Thyroid gland (tissue), 4 donors: ENCODE measurements around the gene ACAP2. TPM values are rescaled to one million over a fixed set of nuclear protein-coding genes. Genes with fewer than 3 reads are reported as not detected.
"Not testable (repeated sequence)": the region's sequence is repeated elsewhere in the genome, so short reads cannot be mapped to it uniquely, and the experiment has no call there.

Experiments
- DNase-seq, 2 donors: peaks; one replicate each; pipeline ENCODE4 v3.0.0-alpha.2; 2019
- H3K27ac ChIP-seq, 3 donors: fragments of 200-600 bp; sonication (generic); 1 replicate in 2 of 3; 2 replicates in 1 of 3; pipeline ENCODE4 v1.5.1; 2016 to 2019; ENCODE audit warnings: mild to moderate bottlenecking in 1 of 3, moderate library complexity in 1 of 3
- H3K27me3 ChIP-seq: fragments of 200-600 bp; sonication (generic); one replicate; pipeline ENCODE4 v1.5.1; 2019
- H3K36me3 ChIP-seq, 2 donors: fragments of 200-600 bp; sonication (generic); one replicate each; pipeline ENCODE4 v1.5.1; 2016 to 2019
- H3K4me1 ChIP-seq, 2 donors: fragments of 200-600 bp; sonication (generic); one replicate each; pipeline ENCODE4 v1.5.1; 2017 to 2019
- H3K4me3 ChIP-seq, 3 donors: fragments of 200-600 bp; sonication (generic); replicated peaks in 1 of 3; 1 replicate in 2 of 3; 2 replicates in 1 of 3; pipeline ENCODE4 v1.5.1; 2016; ENCODE audit warnings: mild to moderate bottlenecking in 1 of 3
- H3K9me3 ChIP-seq: fragments of 200-600 bp; sonication (generic); one replicate; pipeline ENCODE4 v1.5.1; 2017
- POLR2A ChIP-seq, 2 donors: fragments of 450-650 bp; IDR thresholded peaks; one replicate each; pipeline ENCODE4 v1.6.1; 2017; ENCODE audit warnings: antibody characterized with exemption in 2 of 2, mild to moderate bottlenecking in 2 of 2, moderate library complexity in 1 of 2
- WGBS, 2 donors: methylation state at CpG; one replicate each; pipeline ENCODE4 v1.1.5; 2017; 5-methylcytosine and 5-hydroxymethylcytosine counted together
- intact Hi-C: fragments of 100-400 bp; cut with DNase I; formaldehyde crosslinking; loops from one replicate; pipeline ENCODE4 v1.15.1; 2023
- total RNA-seq, 4 donors: library from RNA; depleted of rRNA; stranded (reverse); fragments of >200 nt; gene quantifications; one replicate each; pipeline ENCODE4 v1.2.3, GENCODE V29; 2016
- TF ChIP-seq, protein P1 (sequence below), 6 experiments: fragments of 200-600 bp in 3 of 6; fragments of 450-650 bp in 3 of 6; sonication (generic) in 3 of 6; IDR thresholded peaks; one replicate each; pipeline ENCODE4 v1.5.1; 2016 to 2019; ENCODE audit warnings: antibody characterized with exemption in 6 of 6, mild to moderate bottlenecking in 2 of 6, inconsistent platforms in 1 of 6, moderate library complexity in 1 of 6

Gene ACAP2
- total RNA-seq, 4 donors from 2014 or later = 61.7 to 685 (median 71.3) TPM

DNA sequence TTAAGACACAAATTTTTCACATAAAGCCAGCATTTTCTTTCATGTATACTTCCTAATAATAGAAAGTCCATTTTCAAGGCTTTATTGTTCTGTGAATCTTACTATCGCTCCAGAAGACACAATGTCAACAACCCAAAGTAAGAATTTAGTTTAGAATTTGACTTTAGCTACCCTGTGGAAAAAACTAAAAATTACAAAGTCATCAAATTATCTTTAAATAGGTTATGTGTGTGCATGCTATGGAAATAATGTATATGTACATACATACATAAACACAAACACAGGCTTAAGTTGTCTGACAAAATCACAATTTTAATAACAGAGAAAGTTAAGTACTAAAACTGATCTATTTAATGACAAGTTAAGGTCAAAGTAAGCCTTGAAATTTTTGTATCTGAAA lies 151.7 kb downstream of the ACAP2 start:
- DNase-seq = no peak
- WGBS, 2 donors = 94 to 95% methylated on average over 1 of the region's 1 CpG
- no peak overlapping the region for H3K27ac ChIP-seq
- peaks cover 17 to 28% of the 10 kb centered on the region in 2 donors for H3K36me3 ChIP-seq
- no peaks in the 10 kb centered on the region for H3K27me3 ChIP-seq
- no peaks in the 10 kb centered on the region for H3K4me1 ChIP-seq
- no peak overlapping the region for H3K4me3 ChIP-seq
- intact Hi-C loops = no loop called here
- TF ChIP-seq POLR2A (IDR thresholded peaks at IDR 0.05) = no peak
- TF ChIP-seq, protein P1, sequence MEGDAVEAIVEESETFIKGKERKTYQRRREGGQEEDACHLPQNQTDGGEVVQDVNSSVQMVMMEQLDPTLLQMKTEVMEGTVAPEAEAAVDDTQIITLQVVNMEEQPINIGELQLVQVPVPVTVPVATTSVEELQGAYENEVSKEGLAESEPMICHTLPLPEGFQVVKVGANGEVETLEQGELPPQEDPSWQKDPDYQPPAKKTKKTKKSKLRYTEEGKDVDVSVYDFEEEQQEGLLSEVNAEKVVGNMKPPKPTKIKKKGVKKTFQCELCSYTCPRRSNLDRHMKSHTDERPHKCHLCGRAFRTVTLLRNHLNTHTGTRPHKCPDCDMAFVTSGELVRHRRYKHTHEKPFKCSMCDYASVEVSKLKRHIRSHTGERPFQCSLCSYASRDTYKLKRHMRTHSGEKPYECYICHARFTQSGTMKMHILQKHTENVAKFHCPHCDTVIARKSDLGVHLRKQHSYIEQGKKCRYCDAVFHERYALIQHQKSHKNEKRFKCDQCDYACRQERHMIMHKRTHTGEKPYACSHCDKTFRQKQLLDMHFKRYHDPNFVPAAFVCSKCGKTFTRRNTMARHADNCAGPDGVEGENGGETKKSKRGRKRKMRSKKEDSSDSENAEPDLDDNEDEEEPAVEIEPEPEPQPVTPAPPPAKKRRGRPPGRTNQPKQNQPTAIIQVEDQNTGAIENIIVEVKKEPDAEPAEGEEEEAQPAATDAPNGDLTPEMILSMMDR (IDR thresholded peaks at IDR 0.05) = no peak
- H3K9me3 ChIP-seq = no peaks in the 10 kb centered on the region

DNA sequence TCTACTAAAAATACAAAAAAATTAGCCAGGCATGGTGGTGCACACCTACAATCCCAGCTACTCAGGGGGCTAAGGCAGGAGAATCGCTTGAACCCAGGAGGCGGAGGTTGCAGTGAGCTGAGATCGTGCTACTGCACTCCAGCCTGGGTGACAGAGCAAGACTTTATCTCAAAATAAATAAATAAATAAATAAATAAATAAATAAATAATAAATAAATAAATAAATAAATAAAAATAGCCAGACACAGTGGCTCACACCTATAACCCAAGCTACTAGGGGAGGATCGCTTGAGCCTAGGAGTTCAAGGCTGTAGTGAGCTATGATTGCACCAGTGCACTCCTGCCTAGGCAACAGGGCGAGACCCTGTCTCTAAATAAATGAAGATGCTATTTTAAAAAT lies 152.2 kb downstream of the ACAP2 start:
- H3K4me3 ChIP-seq, DNase-seq, H3K27me3 ChIP-seq, H3K4me1 ChIP-seq, H3K9me3 ChIP-seq, H3K27ac ChIP-seq, intact Hi-C loops: not testable (repeated sequence)
- WGBS, 2 donors = 97% methylated on average over 5 of the region's 5 CpGs
- peaks cover 17 to 28% of the 10 kb centered on the region in 2 donors for H3K36me3 ChIP-seq

DNA sequence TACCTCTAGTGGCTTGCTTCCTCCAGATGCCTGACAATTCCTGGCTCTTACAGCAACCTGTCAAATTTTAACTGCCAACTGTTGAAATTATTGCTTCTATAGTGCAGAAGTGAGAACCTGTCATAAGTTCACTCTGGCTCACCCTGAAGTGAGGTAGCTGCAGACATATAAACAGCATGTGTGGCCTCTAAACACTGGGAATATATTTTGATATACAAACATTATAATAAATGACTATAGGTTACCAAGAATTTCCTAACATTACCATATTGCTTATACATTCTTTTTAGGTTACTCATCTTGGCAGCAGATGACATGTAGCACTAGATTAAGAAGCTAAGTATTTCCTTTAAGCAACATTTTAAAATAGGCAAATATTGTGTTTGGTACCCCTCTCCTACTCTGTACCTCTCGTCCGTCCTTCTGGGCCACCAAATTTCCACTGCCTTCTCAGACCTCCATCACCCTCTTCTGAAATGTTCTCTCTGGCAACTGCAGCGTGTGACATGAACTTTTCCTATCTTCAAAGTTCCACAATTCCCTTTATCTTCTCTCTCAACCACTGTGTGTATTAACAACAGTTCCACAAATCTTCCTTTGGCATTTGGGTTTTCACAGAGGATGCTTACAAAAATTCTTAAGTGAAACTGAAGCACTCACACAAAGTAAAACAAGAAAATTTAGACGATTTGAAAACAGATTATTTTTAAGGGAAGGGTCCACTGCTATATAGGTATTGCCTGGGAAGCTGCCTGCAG lies 156.5 kb downstream of the ACAP2 start:
- intact Hi-C loops = no loop called here
- Histone ChIP-seq H3K9me3 (no peaks in the 10 kb centered on the region), H3K4me3 (no peak overlapping the region), H3K4me1 (no peaks in the 10 kb centered on the region), H3K27ac (no peak overlapping the region), H3K27me3 (no peaks in the 10 kb centered on the region), H3K36me3 (peaks cover 10 to 28% of the 10 kb centered on the region in 2 donors)
- TF ChIP-seq, protein P1 (IDR thresholded peaks at IDR 0.05) = no peak
- TF ChIP-seq POLR2A (IDR thresholded peaks at IDR 0.05) = no peak
- no peak for DNase-seq
- WGBS, 2 donors = 64 to 77% methylated on average over 4 of the region's 4 CpGs

DNA sequence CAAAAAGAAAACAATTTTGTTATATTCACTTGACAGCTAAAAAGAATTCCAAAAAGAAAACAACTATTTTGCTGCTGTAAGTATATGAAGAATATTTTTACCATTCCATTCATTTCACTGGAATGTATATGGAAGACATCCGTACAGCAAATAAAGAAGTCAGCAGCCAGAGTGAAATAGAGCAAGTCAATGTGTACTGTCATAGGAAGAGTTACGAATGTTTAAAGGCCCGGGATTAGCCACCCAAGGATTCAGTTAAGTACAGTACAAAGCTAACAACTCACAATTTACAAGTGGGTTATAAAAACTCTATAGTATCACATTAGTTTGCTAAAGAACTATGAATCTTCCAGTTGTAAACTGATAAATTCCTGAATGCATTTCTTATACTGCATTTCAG lies 157.4 kb downstream of the ACAP2 start:
- WGBS, 2 donors = 87 to 88% methylated on average over 3 of the region's 3 CpGs
- intact Hi-C loops = no loop called here
- Histone ChIP-seq H3K9me3 (no peaks in the 10 kb centered on the region), H3K4me3 (no peak overlapping the region), H3K27me3 (no peaks in the 10 kb centered on the region), H3K27ac (no peak overlapping the region), H3K36me3 (peaks cover 10 to 28% of the 10 kb centered on the region in 2 donors), H3K4me1 (no peaks in the 10 kb centered on the region)
- DNase-seq = no peak
- TF ChIP-seq, protein P1 (IDR thresholded peaks at IDR 0.05) = no peak
- no peak for TF ChIP-seq POLR2A (IDR thresholded peaks at IDR 0.05)

DNA sequence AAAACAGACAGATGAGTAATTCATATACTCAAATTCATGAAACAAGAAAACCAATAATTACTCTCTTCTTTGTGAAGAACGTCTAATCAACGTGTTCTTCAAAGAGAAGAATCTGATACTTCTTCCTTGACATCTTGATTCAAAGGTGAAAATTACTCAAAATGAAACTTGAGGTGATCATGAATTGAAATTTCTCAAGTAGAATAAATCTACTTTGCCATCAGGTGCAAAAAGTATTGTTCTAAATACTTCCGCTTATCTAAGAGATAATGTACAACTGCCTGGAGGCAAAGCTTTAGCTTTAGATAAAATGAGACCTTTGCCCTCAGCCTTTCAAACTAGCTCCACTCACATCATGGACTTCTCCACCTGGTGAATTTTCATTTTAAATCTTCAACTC lies 158.0 kb downstream of the ACAP2 start:
- Histone ChIP-seq H3K9me3 (no peaks in the 10 kb centered on the region), H3K36me3 (peaks cover 10 to 22% of the 10 kb centered on the region in 2 donors), H3K27me3 (no peaks in the 10 kb centered on the region), H3K27ac (no peak overlapping the region), H3K4me3 (no peak overlapping the region), H3K4me1 (no peaks in the 10 kb centered on the region)
- no peak for TF ChIP-seq POLR2A (IDR thresholded peaks at IDR 0.05)
- TF ChIP-seq, protein P1 (IDR thresholded peaks at IDR 0.05) = no peak
- 87 to 93% methylated on average over 3 of the region's 3 CpGs for WGBS, 2 donors
- no peak for DNase-seq
- intact Hi-C loops = no loop called here
